Measurements from ENCODE around the gene KLHL9.
"Not testable (repeated sequence)": the region's sequence is repeated elsewhere in the genome, so short reads cannot be mapped to it uniquely, and the experiment has no call there.

The KLHL9 gene

GRCh38 chr9:21334701-21335632, at the start of gene KLHL9:
TSS of gene KLHL9 (minus strand) at chr9:21335404. CDS start at chr9:21334859, 545 bp downstream.
- DNase-seq, result peak; percentile 91

- DNase-seq, result no peak
Measured at GRCh38 chr9:21383627-21384026, 48.4 kb upstream of the KLHL9 start.

DNA sequence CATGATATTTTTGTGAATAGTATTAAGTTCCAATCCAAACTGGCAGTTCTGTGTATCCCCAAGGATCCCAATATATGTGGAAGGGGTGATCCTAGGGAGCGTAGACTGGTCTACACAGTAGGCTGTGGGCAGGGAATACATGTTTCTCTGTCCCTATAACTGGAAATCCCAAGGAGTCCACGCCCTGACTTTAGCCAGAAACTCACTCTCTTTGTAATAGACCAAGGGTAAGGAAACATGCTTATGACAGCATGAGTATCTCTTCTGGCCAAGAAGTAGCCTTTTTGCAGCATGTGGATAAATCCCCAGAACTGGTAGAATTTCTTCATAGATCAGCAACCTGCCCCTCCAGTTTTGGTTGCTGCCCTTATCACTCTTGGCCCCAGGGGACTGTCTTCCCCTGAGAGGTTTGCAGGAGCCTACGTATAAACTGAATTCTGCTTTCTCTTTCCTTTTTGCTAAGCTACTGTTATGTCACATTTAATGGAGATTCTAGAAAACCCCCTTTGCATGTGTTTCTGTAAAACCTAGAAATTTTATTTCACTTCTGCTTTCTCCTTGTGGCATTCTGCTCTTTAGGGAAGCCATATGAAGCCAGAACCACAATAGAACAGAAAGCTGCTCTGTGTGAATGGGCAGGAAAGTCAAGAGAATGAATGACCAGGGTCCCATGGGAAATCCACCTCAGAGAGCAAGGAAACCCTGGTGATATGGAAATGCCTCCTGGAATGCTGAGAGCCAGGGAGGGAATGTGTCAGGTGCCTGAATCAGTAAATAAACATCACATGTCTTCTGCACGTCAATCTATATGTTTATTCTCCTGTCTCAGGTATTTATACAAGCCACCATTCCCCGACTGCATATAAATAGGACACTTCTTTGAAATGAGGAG, 46.5 kb upstream of the KLHL9 start:
- no peak for DNase-seq

DNA sequence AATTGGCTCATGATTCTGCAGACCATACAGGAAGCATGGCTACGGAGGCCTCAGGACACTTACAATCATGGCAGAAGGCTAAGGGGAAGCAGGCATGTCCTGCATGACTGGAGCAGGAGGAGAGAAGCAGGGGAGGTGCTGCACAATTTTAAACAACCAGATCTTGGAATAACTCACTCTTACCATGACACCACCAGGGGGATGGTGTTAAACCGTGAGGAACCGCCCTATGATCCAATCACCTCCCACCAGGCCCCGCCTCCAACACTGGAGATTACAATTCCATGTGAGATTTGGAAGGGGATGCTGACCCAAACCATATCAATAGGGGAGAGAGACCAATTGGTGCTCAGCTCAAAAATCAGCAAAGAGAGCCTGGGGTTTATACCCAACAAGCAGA, 36.3 kb upstream of the KLHL9 start:
- DNase-seq, result not testable (repeated sequence)

DNA sequence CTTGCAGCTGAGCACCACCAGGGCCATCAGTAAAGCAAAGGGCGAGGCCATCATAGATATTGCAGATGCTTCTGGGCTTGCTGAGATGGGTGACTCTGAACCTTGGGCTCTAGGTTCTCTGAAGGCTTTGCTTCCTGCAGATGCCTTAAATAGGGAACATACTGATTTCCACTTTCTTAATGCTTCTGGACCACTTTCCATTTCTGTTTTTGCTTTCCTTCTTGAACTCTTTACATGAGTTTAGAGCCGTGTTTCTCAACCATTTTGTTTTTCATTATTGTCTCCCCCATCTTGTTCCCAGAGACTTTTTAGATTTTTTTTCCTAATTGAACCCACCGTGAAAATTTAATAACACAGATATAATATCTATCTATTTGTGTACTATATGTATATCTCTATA, 32.8 kb upstream of the KLHL9 start, which contains the start of gene IFNA13:
TSS of gene IFNA13 (minus strand) at position 101 of the 400 bp plus-strand sequence. CDS start at position 54, 47 bp downstream.
- DNase-seq, result no peak

GRCh38 chr9:21367169-21367568, 32.0 kb upstream of the KLHL9 start:
- not testable (repeated sequence) for DNase-seq

- DNase-seq, result no peak
Measured at GRCh38 chr9:21362287-21362686, 27.1 kb upstream of the KLHL9 start.

- no peak for DNase-seq
Measured at GRCh38 chr9:21357479-21358460, 22.6 kb upstream of the KLHL9 start.

GRCh38 chr9:21350787-21351186, 15.6 kb upstream of the KLHL9 start, which contains the start of gene IFNA6:
TSS of gene IFNA6 (minus strand) at chr9:21350887. CDS start at chr9:21350887, 0 bp downstream.
- no peak for DNase-seq

DNA sequence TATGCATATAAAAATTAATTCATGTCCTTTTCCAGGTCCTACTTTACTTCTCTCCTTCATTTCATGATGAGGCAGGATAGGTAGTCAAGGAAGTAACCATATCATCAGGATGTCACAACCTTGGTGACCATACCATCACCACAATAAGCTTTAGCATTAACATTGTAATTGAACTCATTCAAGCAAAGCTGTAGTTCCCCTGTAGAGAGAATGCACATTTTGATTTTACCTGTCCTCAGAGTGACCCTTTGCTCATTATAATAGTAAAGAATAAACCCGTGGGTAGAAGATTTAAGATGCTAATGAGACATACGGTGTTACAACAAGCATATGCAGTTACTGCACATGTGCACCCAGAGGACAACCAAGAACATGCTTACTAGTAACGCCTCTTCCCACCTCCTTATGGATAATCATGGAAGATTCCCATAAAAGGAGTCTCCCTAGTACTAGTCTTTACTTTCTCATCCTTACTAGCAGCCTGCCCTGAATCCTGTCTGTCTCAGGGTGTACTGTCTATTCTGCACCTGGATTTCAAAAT, 13.3 kb upstream of the KLHL9 start:
- no peak for DNase-seq

DNA sequence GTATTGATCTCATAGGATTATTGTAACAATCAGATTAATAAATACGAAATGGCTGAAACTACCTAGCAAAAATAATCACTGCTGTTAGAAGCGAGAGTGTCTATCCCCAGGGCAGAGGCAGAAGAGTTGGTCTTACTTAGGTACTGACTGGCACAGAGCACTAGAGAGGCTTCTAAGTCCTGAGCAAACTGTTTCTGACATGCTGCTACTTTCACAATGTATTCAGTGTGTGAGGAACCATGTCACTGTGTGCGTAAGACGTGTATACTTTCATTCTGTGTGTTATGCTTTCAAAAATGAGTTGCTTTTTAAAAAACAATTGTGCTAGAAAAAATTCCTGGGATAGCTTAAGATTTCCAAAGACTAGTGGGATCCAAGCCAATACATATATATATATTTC, 5.5 kb upstream of the KLHL9 start:
- no peak for DNase-seq

DNA sequence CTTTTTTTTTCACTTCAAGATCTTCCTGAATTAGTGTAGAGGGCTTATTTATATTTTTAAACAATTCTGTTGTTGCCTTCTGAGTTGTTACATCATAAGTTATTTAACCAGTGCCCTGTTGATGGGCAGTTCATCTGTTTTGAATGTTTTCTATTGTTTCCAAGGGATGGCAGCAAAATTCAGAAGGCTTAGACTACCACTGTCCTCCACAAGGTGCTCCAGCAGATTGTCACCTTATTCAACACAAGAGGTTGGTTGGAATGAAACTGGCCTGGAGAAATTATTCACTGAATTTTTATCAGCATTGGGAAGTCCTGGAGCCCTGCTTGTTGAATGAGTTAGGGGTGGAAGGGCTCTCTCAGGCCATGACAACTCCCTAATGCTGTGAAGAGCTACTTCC, 1.3 kb upstream of the KLHL9 start:
- no peak for DNase-seq

- no peak for DNase-seq
Measured at GRCh38 chr9:21333226-21333625, 2.0 kb downstream of the KLHL9 start.

GRCh38 chr9:21331676-21332402, 3.4 kb downstream of the KLHL9 start:
- peak; percentile 48 for DNase-seq

- peak; percentile 44 for DNase-seq
Measured at GRCh38 chr9:21326526-21327139, 8.6 kb downstream of the KLHL9 start.

DNA sequence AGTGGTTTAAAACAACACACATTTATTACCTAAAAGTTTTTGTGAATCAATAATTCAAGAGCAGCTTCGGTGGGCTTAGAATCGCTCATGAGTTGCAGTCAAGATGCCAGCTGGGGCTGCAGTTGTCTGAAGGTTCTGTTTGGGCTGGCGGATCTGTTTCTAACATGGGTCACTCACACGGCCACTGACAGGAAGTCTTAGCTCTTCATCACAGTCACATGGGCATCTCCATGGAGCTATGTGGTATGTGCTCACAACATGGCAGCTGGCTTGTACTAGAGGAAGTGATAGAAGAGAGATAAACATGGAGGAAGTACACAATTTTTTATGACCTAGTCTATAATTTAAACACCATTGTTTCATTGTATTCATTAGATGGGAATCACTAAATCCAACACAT, 11.2 kb downstream of the KLHL9 start:
- DNase-seq, result no peak

DNA sequence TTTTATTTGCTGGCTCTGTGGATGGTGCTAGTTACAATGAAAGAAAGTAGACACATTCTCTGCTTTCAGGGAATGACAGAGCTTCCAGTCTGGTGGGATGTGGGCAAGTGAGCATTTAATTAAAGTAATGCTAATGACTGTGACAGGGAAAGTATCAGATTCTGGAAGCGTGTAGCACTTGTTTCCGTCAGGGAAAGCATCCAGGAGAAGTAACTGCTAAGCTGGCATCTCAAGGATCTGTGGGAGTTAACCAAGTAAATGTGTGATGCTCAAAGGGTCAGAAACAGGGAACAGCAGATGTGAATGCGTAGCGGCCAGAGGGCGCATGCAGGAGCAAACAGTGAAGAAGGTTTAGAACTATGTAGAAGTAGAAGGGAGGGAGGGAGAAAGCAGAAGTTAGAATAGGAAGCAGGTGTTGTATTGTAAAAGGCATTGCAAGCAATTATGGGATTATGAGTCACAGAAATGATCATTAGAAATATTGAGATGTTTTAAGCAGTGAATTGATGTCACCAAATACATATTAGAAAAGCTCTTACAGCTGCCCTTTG, 12.2 kb downstream of the KLHL9 start:
- no peak for DNase-seq

DNA sequence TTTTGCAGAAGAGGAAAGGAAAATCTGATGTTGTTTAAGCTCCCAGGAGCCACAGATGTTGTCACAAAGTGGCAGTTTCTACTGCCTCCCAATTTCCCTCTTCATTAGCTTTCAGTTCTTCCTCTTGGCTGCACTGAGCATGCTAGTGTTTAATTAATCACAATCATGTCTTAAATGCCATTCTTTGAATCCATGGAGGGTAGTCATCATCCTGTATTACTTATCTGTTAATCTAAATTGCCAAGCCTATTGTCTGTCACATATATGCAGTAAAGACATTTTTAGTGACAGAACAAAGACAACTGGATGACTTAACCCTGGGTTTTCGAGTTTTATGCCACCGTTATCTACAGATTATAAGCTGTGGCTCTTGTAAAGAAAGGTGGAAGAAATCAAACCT, 14.7 kb downstream of the KLHL9 start:
- no peak for DNase-seq

DNA sequence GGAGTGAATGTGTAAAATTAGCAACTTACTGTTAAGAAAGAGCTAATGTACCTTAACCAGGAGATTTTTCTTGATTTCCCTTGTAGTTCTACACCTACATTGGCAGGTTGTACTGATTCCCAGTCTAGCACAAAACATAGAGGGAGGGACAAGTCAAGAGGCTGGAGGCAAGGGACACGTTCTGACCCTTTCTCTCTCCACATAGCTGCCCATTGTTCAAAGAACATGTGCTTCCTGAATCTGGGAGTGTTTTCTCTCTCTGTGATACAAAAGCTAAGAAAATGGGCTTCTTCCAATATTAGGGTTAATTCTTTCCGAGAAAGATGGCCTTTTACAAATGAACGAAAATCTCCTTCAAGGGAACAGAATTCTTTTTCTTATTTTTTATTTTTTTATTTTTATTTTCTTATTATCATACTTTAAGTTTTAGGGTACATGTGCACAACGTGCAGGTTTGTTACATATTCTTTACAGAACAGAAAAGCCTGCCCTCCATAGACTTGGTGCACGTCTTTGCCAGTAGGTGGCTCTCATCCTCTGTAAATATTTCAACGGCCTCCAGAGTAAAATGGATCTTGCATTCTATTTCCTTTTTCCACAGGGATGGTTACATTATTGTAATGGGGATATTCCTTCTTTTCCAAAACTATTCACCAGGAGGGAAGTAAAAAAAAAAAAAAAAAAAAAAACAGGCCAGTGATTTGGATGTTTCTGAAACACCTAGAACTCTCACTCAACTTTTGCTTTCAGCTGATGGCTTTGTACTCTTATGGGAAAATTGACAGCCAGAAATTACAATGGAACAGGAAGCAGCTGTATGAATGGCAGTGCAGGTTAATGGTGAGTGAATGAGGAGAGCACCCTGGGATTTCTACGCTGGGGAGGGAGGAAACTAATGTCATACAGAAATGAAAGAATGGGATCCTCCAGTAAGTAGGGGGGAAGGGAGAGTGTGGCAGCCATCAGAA, 17.0 kb downstream of the KLHL9 start:
- DNase-seq, result peak; percentile 52
